ENCODE measurements around the gene EEFSEC.

The EEFSEC gene

DNA sequence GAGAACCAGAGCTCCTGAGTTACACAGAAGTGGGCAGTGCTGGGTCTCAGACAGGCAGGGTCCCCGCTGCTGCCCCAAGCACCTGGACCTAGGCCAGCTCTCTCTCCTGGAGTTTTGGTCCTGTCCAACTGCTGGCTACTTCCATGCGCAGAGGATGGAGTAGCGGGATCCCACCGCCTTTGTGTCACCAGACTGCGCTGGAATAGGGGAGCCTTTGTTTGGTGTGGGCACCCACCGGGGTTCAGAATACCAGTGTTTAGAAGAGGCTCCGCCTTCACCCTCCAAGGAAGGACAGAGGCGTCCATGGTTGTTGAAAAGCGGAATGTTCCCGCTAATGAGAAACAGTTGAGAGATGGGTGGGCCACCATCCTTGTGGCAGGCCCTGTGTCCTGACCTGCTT lies 159.0 kb downstream of the EEFSEC start:
- ATAC-seq (ENCODE audit: low read depth) = no peak
- Mint-ChIP-seq H3K4me3 (no peak overlapping the region), H3K4me1 (peaks cover 2% of the 10 kb centered on the region), H3K27me3 (no peaks in the 10 kb centered on the region), H3K27ac (no peak overlapping the region), H3K36me3 (peaks cover 15% of the 10 kb centered on the region), H3K9me3 (no peaks in the 10 kb centered on the region)
- DNase-seq (ENCODE audit: low spot score in 2 of 2) = peak in 1 of 2 donors; percentile 3

DNA sequence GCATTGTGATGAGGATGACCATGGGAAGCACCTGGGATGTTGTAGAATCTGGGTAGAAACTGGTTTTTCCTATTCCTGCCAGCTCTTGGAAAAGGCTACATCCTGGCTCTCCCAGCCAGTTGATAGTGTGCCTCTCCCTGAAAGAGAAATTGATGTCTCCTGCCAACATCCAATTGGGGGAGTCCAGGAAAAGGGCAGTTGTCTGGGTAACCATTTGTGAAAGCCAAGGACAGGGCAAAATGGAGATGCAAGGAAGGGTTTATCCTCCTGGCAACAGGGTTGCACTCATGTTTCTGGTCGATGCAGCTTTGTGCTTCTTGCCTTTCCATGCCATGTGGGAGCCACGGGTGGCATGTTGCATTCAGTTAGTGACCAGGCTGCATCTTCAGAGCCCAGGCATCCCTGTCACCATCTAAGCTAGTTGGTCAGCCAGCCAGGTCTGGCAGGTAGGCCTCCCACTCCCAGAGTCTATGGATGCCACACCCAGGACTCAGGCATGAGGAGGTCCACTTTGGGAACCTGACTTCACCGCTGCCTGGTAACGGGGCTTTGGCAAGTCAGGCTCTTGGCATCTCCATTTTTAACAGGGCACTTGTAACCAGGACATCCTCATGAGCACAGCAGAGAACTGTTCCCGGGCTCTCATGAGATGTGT lies 159.9 kb downstream of the EEFSEC start:
- Mint-ChIP-seq H3K4me3 (no peak overlapping the region), H3K9me3 (no peaks in the 10 kb centered on the region), H3K27me3 (no peaks in the 10 kb centered on the region), H3K27ac (no peak overlapping the region), H3K36me3 (peaks cover 21% of the 10 kb centered on the region), H3K4me1 (peaks cover 2% of the 10 kb centered on the region)
- DNase-seq (ENCODE audit: low spot score in 2 of 2) (no peak), ATAC-seq (ENCODE audit: low read depth) (no peak)

DNA sequence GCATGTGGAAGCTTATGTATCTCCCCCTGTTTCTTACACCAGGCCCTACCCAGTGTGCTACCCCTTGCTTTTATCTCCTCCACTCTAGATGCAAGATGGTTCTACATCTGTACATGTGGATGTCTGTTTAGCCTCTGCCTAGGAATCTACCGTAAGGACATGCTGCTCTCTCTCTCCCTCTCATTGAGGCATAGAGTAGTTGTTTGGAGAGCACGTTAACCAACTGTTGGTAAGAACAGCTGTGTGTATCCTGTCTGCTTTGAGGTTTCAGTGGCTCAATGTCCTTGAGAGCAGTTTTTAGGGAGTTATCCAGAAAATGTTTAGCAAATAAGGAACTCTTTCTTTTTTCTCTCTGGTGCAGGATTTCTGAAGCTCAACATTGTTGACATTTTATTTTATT lies 160.7 kb downstream of the EEFSEC start:
- Mint-ChIP-seq H3K36me3 (peaks cover 21% of the 10 kb centered on the region), H3K27ac (no peak overlapping the region), H3K4me3 (no peak overlapping the region), H3K9me3 (no peaks in the 10 kb centered on the region), H3K4me1 (peaks cover 2% of the 10 kb centered on the region), H3K27me3 (no peaks in the 10 kb centered on the region)
- DNase-seq (ENCODE audit: low spot score in 2 of 2) (no peak), ATAC-seq (ENCODE audit: low read depth) (no peak)

DNA sequence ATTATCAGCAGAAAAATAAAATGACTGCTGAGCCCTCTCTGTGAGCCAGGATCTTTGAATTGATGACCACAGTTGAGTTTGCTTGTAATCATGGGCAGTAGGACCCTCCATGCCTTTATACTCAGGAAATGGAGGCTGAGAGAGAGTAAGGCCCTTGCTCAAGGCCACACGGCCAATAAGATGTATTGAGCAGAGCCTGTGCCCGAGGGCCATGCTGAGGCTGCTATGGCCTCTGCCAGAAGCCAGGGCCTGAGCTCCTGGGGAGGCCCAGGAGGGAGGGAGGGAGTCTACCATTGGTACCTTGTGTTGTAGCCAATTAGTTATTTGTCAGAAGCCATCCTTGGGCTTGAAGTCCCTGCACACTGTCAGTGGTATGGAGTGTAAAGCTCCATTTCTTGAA lies 162.0 kb downstream of the EEFSEC start:
- Mint-ChIP-seq H3K9me3 (no peaks in the 10 kb centered on the region), H3K27me3 (no peaks in the 10 kb centered on the region), H3K36me3 (peaks cover 19% of the 10 kb centered on the region), H3K4me3 (no peak overlapping the region), H3K4me1 (peaks cover 2% of the 10 kb centered on the region), H3K27ac (no peak overlapping the region)
- DNase-seq (ENCODE audit: low spot score in 2 of 2) = no peak
- no peak for ATAC-seq (ENCODE audit: low read depth)

DNA sequence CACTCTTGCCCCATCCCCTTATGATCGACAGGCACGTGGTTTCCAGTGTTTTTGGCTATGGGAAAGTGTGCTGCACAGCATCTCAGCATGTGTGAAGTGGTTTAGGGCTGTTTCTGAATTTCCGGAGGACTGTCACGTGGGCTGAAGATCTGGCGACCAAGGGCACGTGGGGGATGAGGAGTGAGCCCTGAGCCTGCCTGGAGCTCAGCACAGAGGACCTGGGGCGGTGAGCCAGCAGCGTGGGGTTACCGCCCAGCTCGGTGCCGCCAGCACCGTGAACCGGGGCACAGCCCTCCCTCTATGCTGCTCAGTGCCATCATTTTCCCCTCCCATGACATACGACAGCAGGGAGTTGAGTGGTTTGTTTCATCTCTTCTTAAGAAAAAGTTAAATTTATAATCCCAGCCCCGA lies 163.2 kb downstream of the EEFSEC start:
- ATAC-seq (ENCODE audit: low read depth) (no peak), DNase-seq (ENCODE audit: low spot score in 2 of 2) (no peak)
- Mint-ChIP-seq H3K27ac (no peak overlapping the region), H3K4me3 (no peak overlapping the region), H3K4me1 (no peaks in the 10 kb centered on the region), H3K9me3 (no peaks in the 10 kb centered on the region), H3K36me3 (peaks cover 17% of the 10 kb centered on the region), H3K27me3 (no peaks in the 10 kb centered on the region)

DNA sequence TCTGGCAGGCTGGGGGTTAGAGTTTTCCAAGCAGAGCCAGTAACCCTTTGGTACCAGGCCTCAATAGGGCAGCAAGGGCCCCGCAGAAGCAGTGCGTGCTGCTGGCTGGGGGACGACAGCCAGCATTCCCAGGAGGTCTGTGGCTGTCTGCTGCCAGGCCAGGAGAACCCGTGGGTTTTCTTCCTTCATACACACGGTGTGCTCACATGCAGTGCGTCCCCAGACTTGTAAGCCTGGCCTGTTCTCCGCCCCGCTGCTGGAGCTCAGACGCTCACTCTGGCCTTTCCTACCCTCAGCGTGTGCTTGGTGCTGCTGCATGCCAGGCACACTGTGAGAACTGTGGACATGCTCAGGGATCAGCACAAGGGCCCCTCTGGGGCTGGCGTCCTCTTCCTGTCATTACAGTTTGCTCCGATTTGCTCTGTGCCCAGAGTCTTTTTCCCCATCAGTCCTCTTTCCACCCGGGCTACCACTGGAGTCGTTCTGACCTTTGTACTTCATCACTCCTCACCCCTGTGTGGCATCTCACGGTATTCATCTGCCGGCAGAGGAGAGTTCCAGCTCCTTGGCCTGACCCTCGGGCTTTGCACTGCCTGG lies 163.9 kb downstream of the EEFSEC start:
- no peaks in the 10 kb centered on the region for H3K9me3 Mint-ChIP-seq
- H3K4me3 Mint-ChIP-seq = no peak overlapping the region
- DNase-seq (ENCODE audit: low spot score in 2 of 2) (no peak), ATAC-seq (ENCODE audit: low read depth) (no peak)
- no peaks in the 10 kb centered on the region for H3K27me3 Mint-ChIP-seq
- H3K4me1 Mint-ChIP-seq = no peaks in the 10 kb centered on the region
- H3K36me3 Mint-ChIP-seq = peaks cover 14% of the 10 kb centered on the region
- H3K27ac Mint-ChIP-seq = no peak overlapping the region

DNA sequence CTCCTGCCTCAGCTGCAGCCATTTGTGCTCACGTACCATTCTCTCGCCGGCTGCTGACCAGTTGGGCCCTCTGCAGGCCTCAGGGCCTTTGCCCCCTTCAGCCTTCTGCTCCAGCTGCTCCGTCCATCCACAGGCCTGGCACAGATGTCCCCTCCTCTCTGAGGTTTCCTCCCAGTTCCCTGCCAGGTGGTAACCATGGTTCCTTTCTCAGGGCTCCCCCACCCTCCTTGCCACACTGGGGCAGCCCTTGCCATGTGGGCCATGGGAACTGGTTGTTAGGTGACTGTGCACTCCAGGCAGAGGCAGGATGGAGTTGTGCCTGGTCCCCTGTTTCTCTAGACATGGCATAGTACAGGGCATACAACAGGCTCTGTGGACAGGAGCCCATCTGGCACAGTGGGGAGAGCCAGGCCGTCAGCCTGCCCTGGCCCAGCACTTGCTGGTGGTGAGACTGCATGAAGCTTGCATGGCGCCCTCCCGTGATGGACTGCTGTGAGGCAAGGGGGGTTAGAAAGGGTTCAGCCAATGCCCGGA lies 164.5 kb downstream of the EEFSEC start:
- Mint-ChIP-seq H3K27ac (no peak overlapping the region), H3K36me3 (peaks cover 14% of the 10 kb centered on the region), H3K27me3 (no peaks in the 10 kb centered on the region), H3K9me3 (no peaks in the 10 kb centered on the region), H3K4me3 (no peak overlapping the region), H3K4me1 (no peaks in the 10 kb centered on the region)
- DNase-seq (ENCODE audit: low spot score in 2 of 2) (no peak), ATAC-seq (ENCODE audit: low read depth) (no peak)

DNA sequence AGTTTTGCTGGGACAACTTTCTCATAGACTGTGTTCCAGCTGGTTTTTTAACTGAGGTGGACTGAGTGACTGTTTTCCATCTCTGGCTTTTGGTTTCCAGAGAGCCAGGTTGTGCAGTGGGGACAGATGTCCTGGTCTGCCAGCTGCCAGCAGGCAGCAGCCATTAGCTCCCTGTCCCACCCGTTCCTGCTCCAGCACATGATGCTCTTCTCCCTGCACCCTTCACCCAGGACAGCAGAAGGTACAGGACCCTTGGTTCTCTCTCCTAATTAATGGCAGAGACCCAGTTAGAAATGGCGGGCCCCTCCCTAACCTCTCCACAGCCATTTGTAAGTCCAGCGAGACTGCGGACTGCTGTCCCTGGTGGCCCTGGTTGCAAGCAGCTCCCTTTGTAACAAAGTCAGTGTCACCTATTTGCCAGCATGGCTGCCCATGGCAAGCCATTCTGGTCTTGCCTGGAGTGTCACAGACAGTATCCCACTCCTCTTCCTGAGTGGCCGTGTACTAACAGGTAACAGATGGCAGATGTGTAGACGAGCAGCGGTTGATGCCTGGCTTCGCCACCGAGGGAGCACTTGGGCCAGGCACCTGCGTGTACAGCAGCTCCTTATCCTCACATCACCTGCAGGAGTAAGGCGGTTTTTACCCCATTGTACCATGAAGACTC lies 165.1 kb downstream of the EEFSEC start:
- no peaks in the 10 kb centered on the region for H3K4me1 Mint-ChIP-seq
- H3K27ac Mint-ChIP-seq = no peak overlapping the region
- ATAC-seq (ENCODE audit: low read depth) = no peak
- peaks cover 14% of the 10 kb centered on the region for H3K36me3 Mint-ChIP-seq
- no peaks in the 10 kb centered on the region for H3K27me3 Mint-ChIP-seq
- H3K9me3 Mint-ChIP-seq = no peaks in the 10 kb centered on the region
- no peak for DNase-seq (ENCODE audit: low spot score in 2 of 2)
- no peak overlapping the region for H3K4me3 Mint-ChIP-seq

DNA sequence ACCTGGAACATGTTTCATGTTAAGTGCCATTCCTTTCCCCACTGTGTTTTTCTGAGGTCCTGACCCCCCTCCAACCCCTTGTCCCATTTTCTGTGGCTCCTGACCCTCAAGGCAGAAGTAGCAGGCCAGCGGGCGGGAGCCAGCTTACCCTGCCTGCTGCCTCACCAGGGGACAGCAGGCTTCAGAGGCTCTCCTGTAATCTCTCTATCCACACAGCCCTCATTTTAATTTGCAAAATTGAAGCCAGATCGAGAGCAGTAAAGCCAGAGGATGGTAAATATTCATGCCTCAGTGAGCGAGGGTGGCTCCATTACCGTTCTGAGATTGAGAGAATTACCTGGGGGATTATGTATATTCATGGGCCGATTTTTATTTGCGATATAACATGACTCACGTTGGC lies 165.8 kb downstream of the EEFSEC start:
- no peaks in the 10 kb centered on the region for H3K9me3 Mint-ChIP-seq
- ATAC-seq (ENCODE audit: low read depth) (no peak), DNase-seq (ENCODE audit: low spot score in 2 of 2) (no peak)
- no peaks in the 10 kb centered on the region for H3K27me3 Mint-ChIP-seq
- no peaks in the 10 kb centered on the region for H3K4me1 Mint-ChIP-seq
- peaks cover 14% of the 10 kb centered on the region for H3K36me3 Mint-ChIP-seq
- H3K4me3 Mint-ChIP-seq = no peak overlapping the region
- H3K27ac Mint-ChIP-seq = no peak overlapping the region

DNA sequence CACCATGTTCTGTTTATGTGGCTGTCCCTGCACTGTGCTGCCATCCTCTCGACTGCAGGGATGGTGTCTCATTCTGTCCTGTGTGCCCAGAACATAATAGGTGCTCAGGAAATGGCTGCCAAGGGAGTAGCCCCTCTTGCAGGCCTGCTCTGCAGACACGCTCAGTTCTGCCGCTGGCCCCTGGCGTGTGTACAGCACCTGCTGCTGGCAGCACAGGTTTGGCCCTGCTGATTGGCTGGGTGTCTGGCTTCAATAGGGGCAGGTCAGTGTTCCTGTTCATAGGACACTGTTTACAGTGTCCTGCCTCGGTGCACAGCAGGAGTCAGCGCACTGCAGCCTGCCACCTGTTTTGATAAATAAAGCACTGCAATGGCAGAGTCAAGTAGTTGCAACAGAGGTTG lies 166.5 kb downstream of the EEFSEC start:
- no peak for ATAC-seq (ENCODE audit: low read depth)
- no peak for DNase-seq (ENCODE audit: low spot score in 2 of 2)
- H3K9me3 Mint-ChIP-seq = no peaks in the 10 kb centered on the region
- no peaks in the 10 kb centered on the region for H3K4me1 Mint-ChIP-seq
- H3K27ac Mint-ChIP-seq = no peak overlapping the region
- peaks cover 14% of the 10 kb centered on the region for H3K36me3 Mint-ChIP-seq
- no peak overlapping the region for H3K4me3 Mint-ChIP-seq
- no peaks in the 10 kb centered on the region for H3K27me3 Mint-ChIP-seq

DNA sequence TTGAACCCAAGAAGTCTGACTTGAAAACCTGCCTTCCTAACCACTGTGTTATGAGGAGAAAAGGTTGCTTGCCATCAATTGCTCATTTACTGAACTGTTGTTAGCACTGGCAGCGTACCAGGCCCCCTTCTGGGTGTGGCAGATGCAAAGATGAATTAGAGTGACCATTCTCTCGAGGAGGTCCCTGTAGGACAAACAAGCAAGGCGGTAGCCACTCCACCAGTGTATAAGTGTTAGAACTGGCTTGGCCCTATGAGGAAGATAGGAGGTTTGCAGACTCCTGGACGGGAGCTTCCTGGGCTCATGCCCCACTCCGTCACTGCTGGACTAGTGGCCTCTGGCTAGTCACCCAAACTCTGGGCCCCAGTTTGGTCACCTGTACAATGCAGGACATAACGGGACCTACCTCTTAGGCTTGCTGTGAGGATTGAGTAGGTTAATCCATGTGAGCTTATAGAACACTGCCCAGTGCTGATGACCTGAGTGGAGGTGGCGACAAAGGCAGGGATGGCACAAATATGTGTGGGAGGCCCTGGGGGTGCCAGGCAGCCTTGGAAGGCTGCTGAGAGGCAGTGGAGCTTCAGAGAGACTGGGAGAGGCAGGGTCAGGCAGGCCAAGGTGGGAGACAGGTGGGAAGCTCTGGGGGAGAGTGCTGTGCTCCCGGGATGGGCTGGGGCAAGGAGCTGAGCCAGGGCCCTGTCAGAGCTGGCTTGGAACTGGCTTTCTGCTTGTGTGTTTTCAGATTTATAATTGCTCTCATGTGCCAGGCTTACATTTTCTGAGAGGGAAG lies 167.5 kb downstream of the EEFSEC start:
- ATAC-seq (ENCODE audit: low read depth) (no peak), DNase-seq (ENCODE audit: low spot score in 2 of 2) (no peak)
- Mint-ChIP-seq H3K4me1 (no peaks in the 10 kb centered on the region), H3K27ac (no peak overlapping the region), H3K27me3 (no peaks in the 10 kb centered on the region), H3K9me3 (no peaks in the 10 kb centered on the region), H3K4me3 (no peak overlapping the region), H3K36me3 (peaks cover 14% of the 10 kb centered on the region)

DNA sequence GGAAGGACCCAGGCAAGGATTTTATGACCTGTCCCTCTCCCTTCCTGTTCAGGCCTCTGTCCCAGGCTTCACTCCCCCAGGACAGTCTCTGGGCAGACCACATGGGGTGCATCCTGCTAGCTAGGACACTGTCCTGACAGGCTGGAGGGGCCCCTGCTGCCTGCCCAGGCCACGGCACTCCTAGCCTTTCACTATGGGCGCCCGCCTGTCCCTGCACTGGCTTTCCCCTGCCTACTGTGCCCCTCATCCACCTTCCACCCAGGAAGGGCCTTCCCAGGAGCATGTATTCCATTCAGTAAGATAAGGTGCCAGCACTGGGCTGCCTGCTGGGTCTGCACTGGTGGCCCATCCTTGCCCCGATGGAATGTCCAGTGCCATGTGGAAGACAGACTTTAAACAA lies 168.1 kb downstream of the EEFSEC start:
- no peak overlapping the region for H3K27ac Mint-ChIP-seq
- ATAC-seq (ENCODE audit: low read depth) = no peak
- H3K27me3 Mint-ChIP-seq = no peaks in the 10 kb centered on the region
- peaks cover 14% of the 10 kb centered on the region for H3K36me3 Mint-ChIP-seq
- H3K4me1 Mint-ChIP-seq = no peaks in the 10 kb centered on the region
- no peak overlapping the region for H3K4me3 Mint-ChIP-seq
- no peak for DNase-seq (ENCODE audit: low spot score in 2 of 2)
- H3K9me3 Mint-ChIP-seq = no peaks in the 10 kb centered on the region

DNA sequence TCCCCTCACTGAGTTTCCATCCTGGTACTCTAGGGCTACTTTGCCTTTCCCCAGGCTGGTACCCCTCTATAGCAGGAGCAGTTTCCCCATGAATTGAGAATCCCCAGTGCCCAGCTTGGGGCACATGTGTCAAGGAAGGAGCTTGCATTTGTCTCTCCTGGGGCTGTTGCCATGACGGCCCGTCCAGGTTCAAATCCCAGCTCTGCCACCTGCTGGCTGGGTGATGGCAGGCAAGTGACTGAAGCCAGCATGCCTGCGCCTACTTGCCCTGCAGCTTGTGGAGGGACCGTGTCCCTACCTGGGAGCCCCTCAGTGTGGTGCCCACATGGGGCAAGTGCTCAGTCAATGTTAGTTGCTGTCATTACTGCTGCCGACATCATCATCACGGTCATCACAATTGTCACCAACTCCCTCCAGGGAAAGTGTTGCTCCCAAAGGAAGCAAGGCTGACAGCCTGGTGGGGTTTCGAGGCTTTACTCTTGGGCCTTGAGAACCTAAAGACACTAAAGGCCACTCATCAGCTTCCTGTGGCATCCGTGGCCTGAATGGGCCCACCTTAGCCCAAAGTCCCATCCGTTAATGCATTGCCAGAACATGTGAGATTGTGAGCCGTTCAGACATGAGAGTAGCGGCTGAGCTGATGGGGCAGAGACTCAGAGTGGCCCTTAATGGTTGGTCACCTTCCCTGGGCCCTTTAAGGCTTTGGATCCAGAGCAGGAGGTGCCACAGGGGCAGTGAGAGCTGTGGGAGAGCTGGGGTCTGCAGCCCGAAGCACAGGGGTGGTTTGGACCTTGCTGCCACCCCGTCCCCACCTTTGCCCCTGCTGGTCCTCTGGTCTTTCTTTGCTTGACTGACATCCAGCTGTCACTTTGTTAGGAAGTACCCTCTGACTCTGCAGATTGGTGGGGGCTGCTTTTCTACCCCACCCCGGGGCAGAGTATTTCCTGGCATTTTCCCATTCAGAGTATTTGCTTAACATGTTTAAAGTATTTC lies 169.0 kb downstream of the EEFSEC start:
- ATAC-seq (ENCODE audit: low read depth) (no peak), DNase-seq (ENCODE audit: low spot score in 2 of 2) (no peak)
- H3K27ac Mint-ChIP-seq = no peak overlapping the region
- H3K36me3 Mint-ChIP-seq = peaks cover 13% of the 10 kb centered on the region
- no peak overlapping the region for H3K4me3 Mint-ChIP-seq
- H3K9me3 Mint-ChIP-seq = no peaks in the 10 kb centered on the region
- H3K4me1 Mint-ChIP-seq = no peaks in the 10 kb centered on the region
- H3K27me3 Mint-ChIP-seq = no peaks in the 10 kb centered on the region
